CD4-positive, alpha-beta T cell (primary cell): ENCODE measurements around the gene CTBP1. TPM values are rescaled to one million over a fixed set of nuclear protein-coding genes. Genes with fewer than 3 reads are reported as not detected.

Source experiments
- ATAC-seq: fragments of 200-7000 bp; cut with Tn5 transposase; one replicate; pipeline ENCODE4 v1.10.0; 2022; ENCODE audit warnings: mild to moderate bottlenecking; ENCODE audit not compliant: poor library complexity
- CTCF ChIA-PET: fragments of 350-600 bp; sonication (Branson Sonifier 250); formaldehyde crosslinking; loops from one replicate; lab custom pipeline; 2021; ENCODE audit warnings: antibody characterized with exemption, inconsistent platforms; lab: Charles Lee
- POLR2A ChIA-PET: fragments of 350-600 bp; sonication (Branson Sonifier 250); formaldehyde crosslinking; loops from one replicate; lab custom pipeline; 2021; ENCODE audit warnings: antibody characterized with exemption, inconsistent platforms; lab: Charles Lee
- DNase-seq, 14 experiments: peaks; one replicate each; pipeline ENCODE4 v3.0.0-alpha.2; 2013 to 2020; ENCODE audit warnings: mixed read lengths in 2 of 14
- H3K27ac ChIP-seq, 2 donors: one replicate each; pipeline versions ENCODE4 v1.5.1 to v1.7.0; 2013; ENCODE audit warnings: low read length in 2 of 2, low read depth in 1 of 2, mild to moderate bottlenecking in 1 of 2
- H3K27me3 ChIP-seq, 2 experiments: 1 replicate in 1 of 2; 2 replicates in 1 of 2; pipeline versions ENCODE4 v1.6.1 to v1.7.0; 2013; ENCODE audit warnings: low read length in 2 of 2, control low read depth in 1 of 2, mild to moderate bottlenecking in 1 of 2, moderate library complexity in 1 of 2; ENCODE audit not compliant: insufficient read depth in 2 of 2, control insufficient read depth in 1 of 2
- H3K36me3 ChIP-seq: one replicate; pipeline ENCODE4 v1.6.1; 2013; ENCODE audit warnings: low read length, control low read depth; ENCODE audit not compliant: insufficient read depth
- H3K4me1 ChIP-seq: one replicate; pipeline ENCODE4 v1.6.1; 2013; ENCODE audit warnings: low read length, control low read depth; ENCODE audit not compliant: insufficient read depth
- H3K4me3 ChIP-seq: one replicate; pipeline ENCODE4 v1.5.1; 2013; ENCODE audit warnings: mild to moderate bottlenecking, low read length, moderate library complexity
- H3K9me3 ChIP-seq, 2 experiments: 1 replicate in 1 of 2; 2 replicates in 1 of 2; pipeline versions ENCODE4 v1.6.1 to v1.7.0; 2013; ENCODE audit warnings: low read length in 2 of 2, mild to moderate bottlenecking in 2 of 2, control low read depth in 1 of 2, moderate library complexity in 1 of 2; ENCODE audit not compliant: control insufficient read depth in 1 of 2, insufficient read depth in 1 of 2
- H3K27ac Mint-ChIP-seq: one replicate; pipeline ENCODE4 v1.8.0; 2020; ENCODE audit warnings: mixed read lengths
- H3K27me3 Mint-ChIP-seq: one replicate; pipeline ENCODE4 v1.8.0; 2021; ENCODE audit warnings: mixed read lengths
- H3K36me3 Mint-ChIP-seq: one replicate; pipeline ENCODE4 v1.8.0; 2021; ENCODE audit warnings: low read depth, mixed read lengths
- H3K4me1 Mint-ChIP-seq: one replicate; pipeline ENCODE4 v1.8.0; 2021; ENCODE audit warnings: low read depth, mixed read lengths
- H3K4me3 Mint-ChIP-seq: one replicate; pipeline ENCODE4 v1.8.0; 2020; ENCODE audit warnings: mild to moderate bottlenecking, mixed read lengths
- H3K9me3 Mint-ChIP-seq: one replicate; pipeline ENCODE4 v1.8.0; 2020; ENCODE audit warnings: mixed read lengths
- intact Hi-C, 2 experiments: fragments of 100-400 bp; cut with DNase I in 1 of 2; cut with micrococcal nuclease in 1 of 2; formaldehyde crosslinking; loops; one replicate each; pipeline versions ENCODE4 v1.15.1 to v1.9.0; 2023 to 2025; cut with DNase I, micrococcal nuclease
- total RNA-seq, 174 experiments: library from RNA in 2 of 174; stranded (reverse) in 2 of 174; gene quantifications; one replicate each; pipeline ENCODE4 v1.2.3 and lab custom pipeline; 2021 to 2026
- TF ChIP-seq, protein P1 (sequence below): fragments of 200-600 bp; IDR thresholded peaks from one replicate; pipeline ENCODE4 v1.8.0; 2022; ENCODE audit warnings: antibody characterized with exemption, mild to moderate bottlenecking

Gene CTBP1
- total RNA-seq, 2 experiments from 2014 or later: 132 to 148 TPM

DNA sequence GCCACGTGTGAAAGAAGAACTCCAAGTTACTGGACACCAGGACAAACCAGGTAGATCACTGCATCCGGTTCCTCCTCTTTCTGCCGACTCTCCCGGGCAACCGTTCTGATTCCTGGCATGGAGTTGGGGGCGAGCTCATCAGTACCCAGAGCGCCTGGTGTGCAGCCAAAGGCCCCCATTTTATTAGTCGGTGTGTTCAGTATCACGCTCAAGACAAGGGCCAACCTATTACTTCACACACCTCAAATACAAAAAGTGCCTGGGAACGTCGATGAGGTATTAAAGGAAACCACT, 2.8 kb upstream of the CTBP1 start:
- H3K9me3 Mint-ChIP-seq: no peaks in the 10 kb centered on the region
- ChIA-PET CTCF (interaction anchor here (0.8 to 5.1 kb wide), 2 partner anchors 16 to 94 kb away, joined by 3 to 21 read pairs; no protein-coding TSS in a partner anchor), POLR2A (interaction anchor here (0.7 to 7.3 kb wide), 4 partner anchors 15 to 1685 kb away, joined by 3 to 178 read pairs (median 44); partner anchors contain the start of genes MAEA and UVSSA)
- intact Hi-C loops: no loop called here
- H3K36me3 ChIP-seq: peaks cover 4% of the 10 kb centered on the region
- no peaks in the 10 kb centered on the region for H3K27me3 Mint-ChIP-seq
- H3K4me1 ChIP-seq: peaks cover 62% of the 10 kb centered on the region
- no peaks in the 10 kb centered on the region for H3K27me3 ChIP-seq
- peaks cover 37% of the 10 kb centered on the region for H3K36me3 Mint-ChIP-seq
- H3K4me3 ChIP-seq: no peak overlapping the region
- peaks cover 62% of the 10 kb centered on the region for H3K4me1 Mint-ChIP-seq
- no peak for ATAC-seq
- no peak overlapping the region for H3K27ac ChIP-seq
- H3K27ac Mint-ChIP-seq: peak overlapping the region; percentile 98
- TF ChIP-seq, protein P1, sequence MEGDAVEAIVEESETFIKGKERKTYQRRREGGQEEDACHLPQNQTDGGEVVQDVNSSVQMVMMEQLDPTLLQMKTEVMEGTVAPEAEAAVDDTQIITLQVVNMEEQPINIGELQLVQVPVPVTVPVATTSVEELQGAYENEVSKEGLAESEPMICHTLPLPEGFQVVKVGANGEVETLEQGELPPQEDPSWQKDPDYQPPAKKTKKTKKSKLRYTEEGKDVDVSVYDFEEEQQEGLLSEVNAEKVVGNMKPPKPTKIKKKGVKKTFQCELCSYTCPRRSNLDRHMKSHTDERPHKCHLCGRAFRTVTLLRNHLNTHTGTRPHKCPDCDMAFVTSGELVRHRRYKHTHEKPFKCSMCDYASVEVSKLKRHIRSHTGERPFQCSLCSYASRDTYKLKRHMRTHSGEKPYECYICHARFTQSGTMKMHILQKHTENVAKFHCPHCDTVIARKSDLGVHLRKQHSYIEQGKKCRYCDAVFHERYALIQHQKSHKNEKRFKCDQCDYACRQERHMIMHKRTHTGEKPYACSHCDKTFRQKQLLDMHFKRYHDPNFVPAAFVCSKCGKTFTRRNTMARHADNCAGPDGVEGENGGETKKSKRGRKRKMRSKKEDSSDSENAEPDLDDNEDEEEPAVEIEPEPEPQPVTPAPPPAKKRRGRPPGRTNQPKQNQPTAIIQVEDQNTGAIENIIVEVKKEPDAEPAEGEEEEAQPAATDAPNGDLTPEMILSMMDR: no peak
- peak in 1 of 14 experiments; percentile 12 for DNase-seq
- H3K9me3 ChIP-seq: no peaks in the 10 kb centered on the region
- peak overlapping the region; percentile 97 for H3K4me3 Mint-ChIP-seq

DNA sequence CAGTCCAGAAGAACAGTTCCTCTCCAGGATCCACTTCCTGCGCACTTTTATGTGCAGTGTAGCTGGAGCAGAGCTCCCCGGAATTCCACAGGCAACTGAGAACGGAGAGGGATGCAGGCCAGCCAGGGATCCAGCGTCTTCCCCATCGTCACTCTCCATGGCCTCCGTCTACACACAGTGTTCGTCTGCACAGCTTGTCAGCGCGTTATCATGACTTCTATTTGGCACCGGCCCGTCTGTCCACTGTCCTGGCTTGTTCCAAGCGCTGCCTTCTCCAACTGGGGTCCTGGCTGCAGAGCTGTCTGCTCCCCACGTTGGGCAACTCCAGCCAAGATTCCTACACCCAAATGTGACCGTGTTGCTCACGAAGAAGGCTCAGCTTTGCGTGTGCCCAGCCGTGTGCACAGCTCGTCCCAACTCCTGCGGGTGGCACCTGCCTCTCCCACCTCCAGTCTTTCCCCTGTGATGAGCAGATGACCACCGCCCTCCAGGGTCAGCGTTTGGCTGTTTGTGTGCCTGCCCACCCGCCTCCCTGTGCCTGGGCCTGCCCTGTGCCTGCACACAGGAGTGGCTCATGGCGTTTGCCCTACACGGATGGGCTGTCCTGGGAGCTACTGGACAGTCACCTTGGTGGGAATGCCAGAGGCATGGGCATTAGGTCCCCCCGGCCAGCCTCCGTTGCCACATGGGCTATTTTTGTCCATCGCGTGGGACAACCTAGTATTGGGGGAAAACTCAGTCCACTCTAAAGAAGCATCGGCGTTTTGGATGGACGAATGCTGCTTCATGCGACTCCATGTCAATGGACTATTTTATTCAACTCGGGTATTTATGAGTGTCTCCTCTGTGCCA, 2.2 kb upstream of the CTBP1 start:
- Mint-ChIP-seq H3K4me1 (peaks cover 68% of the 10 kb centered on the region), H3K4me3 (peak overlapping the region; percentile 97), H3K27ac (peak overlapping the region; percentile 98), H3K36me3 (peaks cover 43% of the 10 kb centered on the region), H3K9me3 (no peaks in the 10 kb centered on the region), H3K27me3 (no peaks in the 10 kb centered on the region)
- H3K9me3 ChIP-seq: no peaks in the 10 kb centered on the region
- TF ChIP-seq, protein P1: no peak
- no peak for ATAC-seq
- H3K27ac ChIP-seq: peak overlapping the region in 1 of 2 donors; percentile 89
- ChIA-PET POLR2A (interaction anchor here (5.0 to 7.3 kb wide), 3 partner anchors 15 to 96 kb away, joined by 41 to 178 read pairs (median 48); partner anchors contain the start of genes MAEA and UVSSA), CTCF (interaction anchor here (0.8 to 5.1 kb wide), 2 partner anchors 17 to 95 kb away, joined by 3 to 21 read pairs; no protein-coding TSS in a partner anchor)
- H3K4me1 ChIP-seq: peaks cover 68% of the 10 kb centered on the region
- DNase-seq: peak in 1 of 14 experiments; percentile 24
- intact Hi-C loops: no loop called here
- H3K27me3 ChIP-seq: no peaks in the 10 kb centered on the region
- H3K36me3 ChIP-seq: peaks cover 4% of the 10 kb centered on the region
- no peak overlapping the region for H3K4me3 ChIP-seq

DNA sequence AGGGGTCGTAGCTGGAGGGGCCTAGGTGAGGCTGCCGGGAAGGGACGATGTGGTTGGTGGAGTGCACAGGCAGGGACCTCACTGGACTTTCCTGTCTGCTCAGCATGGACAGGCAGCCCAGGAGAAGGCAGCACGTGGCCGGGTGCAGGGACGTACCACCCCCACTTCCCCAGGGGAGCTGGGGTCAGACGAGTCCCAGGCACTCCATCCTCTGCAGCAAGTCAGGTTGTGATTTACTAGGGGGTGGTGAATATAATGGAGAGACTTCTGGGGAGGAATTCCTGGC, 1.5 kb upstream of the CTBP1 start:
- H3K9me3 Mint-ChIP-seq: no peaks in the 10 kb centered on the region
- Histone ChIP-seq H3K4me1 (peaks cover 73% of the 10 kb centered on the region), H3K4me3 (peak overlapping the region; percentile 86), H3K36me3 (peaks cover 8% of the 10 kb centered on the region), H3K27me3 (no peaks in the 10 kb centered on the region), H3K27ac (peak overlapping the region; percentile 89 to 92), H3K9me3 (no peaks in the 10 kb centered on the region)
- no peaks in the 10 kb centered on the region for H3K27me3 Mint-ChIP-seq
- intact Hi-C loops: no loop called here
- POLR2A ChIA-PET: interaction anchor here (5.0 to 7.3 kb wide), 3 partner anchors 16 to 96 kb away, joined by 41 to 178 read pairs (median 48); partner anchors contain the start of genes MAEA and UVSSA
- no peak for DNase-seq
- TF ChIP-seq, protein P1: no peak
- H3K4me3 Mint-ChIP-seq: peak overlapping the region; percentile 97
- ATAC-seq: no peak
- H3K27ac Mint-ChIP-seq: peak overlapping the region; percentile 98
- peaks cover 43% of the 10 kb centered on the region for H3K36me3 Mint-ChIP-seq
- CTCF ChIA-PET: interaction anchor here (1.4 to 5.1 kb wide), 2 partner anchors 18 to 96 kb away, joined by 6 to 21 read pairs; no protein-coding TSS in a partner anchor
- H3K4me1 Mint-ChIP-seq: peaks cover 70% of the 10 kb centered on the region
